GM12872 (cell line): ENCODE results near the gene CMIP.

Experiments
- CTCF ChIP-seq: IDR thresholded peaks from 3 replicates; pipeline ENCODE4 v1.5.1; 2011; ENCODE audit warnings: low read depth, mild to moderate bottlenecking, low read length, moderate library complexity; ENCODE audit not compliant: insufficient read depth

The CMIP gene

GRCh38 chr16:81635063-81635937 is 190.7 kb downstream of the CMIP start:
- no peak for TF ChIP-seq CTCF

GRCh38 chr16:81636298-81636993 is 191.8 kb downstream of the CMIP start:
- TF ChIP-seq CTCF: no peak

- no peak for TF ChIP-seq CTCF
Measured at GRCh38 chr16:81637336-81638235, 193.0 kb downstream of the CMIP start.

- TF ChIP-seq CTCF: no peak
Measured at GRCh38 chr16:81638286-81638945, 193.8 kb downstream of the CMIP start.

- TF ChIP-seq CTCF: no peak
Measured at GRCh38 chr16:81639348-81639747, 194.7 kb downstream of the CMIP start.

- no peak for TF ChIP-seq CTCF
Measured at GRCh38 chr16:81639931-81640680, 195.5 kb downstream of the CMIP start.
